GM12878 (cell line): Measurements from ENCODE around the gene TNP2. TPM values are rescaled to one million over a fixed set of nuclear protein-coding genes. Genes with fewer than 3 reads are reported as not detected.

Experiments used
- ASH2L ChIP-seq: fragments of 300-600, 200-600 bp; sonication (generic); IDR thresholded peaks from 2 replicates; pipeline ENCODE4 v1.6.1; 2017; ENCODE audit warnings: low read depth, mild to moderate bottlenecking, borderline replicate concordance
- BHLHE40 ChIP-seq, 2 experiments: fragments of 450-650 bp in 1 of 2; IDR thresholded peaks; 2 replicates each; pipeline ENCODE4 v1.6.1; 2011 to 2017; ENCODE audit warnings: low read depth in 2 of 2, borderline replicate concordance in 1 of 2, improper control_type of control experiment in 1 of 2, low read length in 1 of 2, mild to moderate bottlenecking in 1 of 2
- CHD2 ChIP-seq: IDR thresholded peaks from 2 replicates; pipeline ENCODE4 v1.6.1; 2011; ENCODE audit warnings: low read depth, low read length, improper control_type of control experiment, borderline replicate concordance
- FOXK2 ChIP-seq: fragments of 450-650 bp; IDR thresholded peaks from 2 replicates; pipeline ENCODE4 v1.6.1; 2017; ENCODE audit warnings: mild to moderate bottlenecking, moderate library complexity
- GATAD2B ChIP-seq: fragments of 450-650 bp; conservative IDR thresholded peaks from 2 replicates; pipeline ENCODE4 v1.6.1; 2017; ENCODE audit warnings: low read depth, mild to moderate bottlenecking, moderate library complexity
- JUNB ChIP-seq: IDR thresholded peaks from 2 replicates; pipeline ENCODE4 v1.6.1; 2016; ENCODE audit warnings: antibody characterized with exemption, mild to moderate bottlenecking
- MYC ChIP-seq: IDR thresholded peaks from 2 replicates; pipeline ENCODE4 v1.6.1; 2011; ENCODE audit warnings: mild to moderate bottlenecking, low read length, moderate library complexity, inconsistent platforms; ENCODE audit not compliant: insufficient read depth, insufficient replicate concordance, insufficient read length, severe bottlenecking
- NFYB ChIP-seq: IDR thresholded peaks from 2 replicates; pipeline ENCODE4 v1.6.1; 2011; ENCODE audit warnings: low read depth, mild to moderate bottlenecking, low read length, improper control_type of control experiment, moderate library complexity; ENCODE audit not compliant: insufficient read depth
- RCOR1 ChIP-seq: conservative IDR thresholded peaks from 2 replicates; pipeline ENCODE4 v1.6.1; 2012; ENCODE audit warnings: low read depth, low read length, improper control_type of control experiment
- SMAD1 ChIP-seq: fragments of 450-650 bp; IDR thresholded peaks from 2 replicates; pipeline ENCODE4 v1.6.1; 2018; ENCODE audit warnings: mild to moderate bottlenecking, low read depth; ENCODE audit not compliant: partially characterized antibody
- SP1 ChIP-seq: IDR thresholded peaks from one replicate; pipeline ENCODE4 v1.6.1; 2011; ENCODE audit warnings: low read depth, low read length
- STAT3 ChIP-seq: IDR thresholded peaks from 2 replicates; pipeline ENCODE4 v1.6.1; 2011; ENCODE audit warnings: low read depth, low read length, improper control_type of control experiment
- TCF12 ChIP-seq: IDR thresholded peaks from 2 replicates; pipeline ENCODE4 v1.6.1; 2011; ENCODE audit warnings: low read depth, mild to moderate bottlenecking, low read length
- polyA plus RNA-seq, 11 experiments: library from polyadenylated mRNA; depleted of rRNA in 4 of 11; unstranded in 6 of 11; stranded (reverse) in 5 of 11; fragments of >200 nt; fragmentation: Nextera tagmentation in 4 of 11; fragmentation: Illumina TruSeq in 1 of 11; extraction: Ambion mirVana in 4 of 11; extraction: Trizol in 1 of 11; gene quantifications; 1 replicate in 1 of 11; 2 replicates in 10 of 11; pipeline versions ENCODE4 v1.2.1 to v1.2.3, GENCODE V29; 2011 to 2016; ENCODE audit warnings: inconsistent platforms in 2 of 11, missing spikeins in 2 of 11, low read depth in 1 of 11
- total RNA-seq, 4 experiments: library from RNA; depleted of rRNA in 3 of 4; stranded (reverse); fragments of >200 nt in 3 of 4; fragmentation: Illumina TruSeq in 1 of 4; extraction: Trizol in 1 of 4; gene quantifications; 2 replicates each; pipeline versions ENCODE4 v1.2.1 to v1.2.3, GENCODE V29; 2013 to 2021
- TF ChIP-seq, protein P1 (sequence below): fragments of 450-650 bp; IDR thresholded peaks from 2 replicates; pipeline ENCODE4 v1.6.1; 2017; ENCODE audit warnings: mild to moderate bottlenecking, low read depth, inconsistent platforms; ENCODE audit not compliant: poor library complexity, severe bottlenecking
- TF ChIP-seq, protein P2 (sequence below): fragments of 450-650 bp; IDR thresholded peaks from 2 replicates; pipeline ENCODE4 v1.6.1; 2014; ENCODE audit warnings: mild to moderate bottlenecking
- TF ChIP-seq, protein P3 (sequence below): IDR thresholded peaks from 2 replicates; pipeline ENCODE4 v1.6.1; 2011; ENCODE audit warnings: borderline replicate concordance, low read depth, mild to moderate bottlenecking, moderate library complexity, mixed read lengths, low read length; ENCODE audit not compliant: insufficient read depth; ENCODE audit errors: extremely low read length
- TF ChIP-seq, protein P4 (sequence below): fragments of 450-650 bp; formaldehyde crosslinking; IDR thresholded peaks from 2 replicates; pipeline ENCODE4 v1.4.0; 2022; ENCODE audit warnings: mild to moderate bottlenecking, moderate library complexity

Gene TNP2
- total and polyA plus RNA-seq, 10 of the 15 experiments (the other 5 are each of a cell fraction or from before 2014, with no cell fraction given): not detected

DNA sequence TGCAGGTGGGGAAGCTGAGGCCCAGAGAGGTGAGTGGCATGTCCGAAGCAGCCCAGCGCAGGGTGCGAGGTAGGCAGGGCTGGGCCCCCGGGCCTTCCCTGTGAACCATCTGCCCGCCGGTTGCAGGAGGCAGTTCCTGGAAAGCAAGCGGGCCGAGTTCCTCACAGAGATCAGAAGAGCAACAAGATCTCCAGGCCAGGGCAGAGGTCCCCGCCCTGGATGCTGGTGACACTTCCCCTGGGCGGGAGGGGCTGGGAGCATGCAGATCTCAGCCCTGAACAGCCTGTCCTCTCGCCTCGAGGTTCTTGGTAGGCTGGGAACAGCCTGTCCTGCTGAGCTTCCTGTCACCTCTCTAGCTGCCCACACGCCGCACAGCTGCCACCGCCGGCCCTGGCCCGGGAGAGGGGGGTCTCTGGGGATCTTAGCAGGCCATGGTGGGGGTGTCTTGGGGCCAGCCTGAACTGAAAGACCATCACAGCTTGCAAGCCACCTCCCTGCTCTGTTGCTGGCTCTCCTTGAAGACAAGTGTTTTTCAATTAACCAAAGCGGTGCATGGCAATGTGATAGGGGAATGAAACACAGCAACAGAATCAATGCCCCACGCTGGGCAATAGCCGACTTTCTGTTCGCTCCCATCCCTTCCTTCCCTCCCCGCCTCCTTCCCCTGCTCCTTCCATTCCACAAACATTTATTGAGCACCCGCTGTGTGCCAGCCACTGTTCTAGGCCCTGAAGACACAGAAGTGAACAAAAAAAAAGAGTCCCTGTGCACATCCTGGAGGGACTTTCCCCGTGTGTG lies 44.8 kb downstream of the TNP2 start (continued):
- TF ChIP-seq, protein P1, sequence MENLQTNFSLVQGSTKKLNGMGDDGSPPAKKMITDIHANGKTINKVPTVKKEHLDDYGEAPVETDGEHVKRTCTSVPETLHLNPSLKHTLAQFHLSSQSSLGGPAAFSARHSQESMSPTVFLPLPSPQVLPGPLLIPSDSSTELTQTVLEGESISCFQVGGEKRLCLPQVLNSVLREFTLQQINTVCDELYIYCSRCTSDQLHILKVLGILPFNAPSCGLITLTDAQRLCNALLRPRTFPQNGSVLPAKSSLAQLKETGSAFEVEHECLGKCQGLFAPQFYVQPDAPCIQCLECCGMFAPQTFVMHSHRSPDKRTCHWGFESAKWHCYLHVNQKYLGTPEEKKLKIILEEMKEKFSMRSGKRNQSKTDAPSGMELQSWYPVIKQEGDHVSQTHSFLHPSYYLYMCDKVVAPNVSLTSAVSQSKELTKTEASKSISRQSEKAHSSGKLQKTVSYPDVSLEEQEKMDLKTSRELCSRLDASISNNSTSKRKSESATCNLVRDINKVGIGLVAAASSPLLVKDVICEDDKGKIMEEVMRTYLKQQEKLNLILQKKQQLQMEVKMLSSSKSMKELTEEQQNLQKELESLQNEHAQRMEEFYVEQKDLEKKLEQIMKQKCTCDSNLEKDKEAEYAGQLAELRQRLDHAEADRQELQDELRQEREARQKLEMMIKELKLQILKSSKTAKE: no peak
- TF ChIP-seq RCOR1 (no peak), MYC (no peak), SMAD1 (no peak), GATAD2B (0 out of 2 replicates have a peak, but pooled peaks have one; percentile 20), STAT3 (no peak), NFYB (0 out of 2 replicates have a peak, but pooled peaks have one; percentile 13), SP1 (no peak), ASH2L (no peak), BHLHE40 (IDR thresholded peaks at IDR 0.05; ENCODE audit: borderline replicate concordance in 1 of 2, low read depth in 2 of 2, low read length in 1 of 2) (peak in 1 of 2 experiments; percentile 27; a peak in 1 of 4 replicates), CHD2 (no peak), FOXK2 (no peak), TCF12 (peak; percentile 29; the same call in 1 of the 2 replicates), JUNB (no peak)
- TF ChIP-seq, protein P2, sequence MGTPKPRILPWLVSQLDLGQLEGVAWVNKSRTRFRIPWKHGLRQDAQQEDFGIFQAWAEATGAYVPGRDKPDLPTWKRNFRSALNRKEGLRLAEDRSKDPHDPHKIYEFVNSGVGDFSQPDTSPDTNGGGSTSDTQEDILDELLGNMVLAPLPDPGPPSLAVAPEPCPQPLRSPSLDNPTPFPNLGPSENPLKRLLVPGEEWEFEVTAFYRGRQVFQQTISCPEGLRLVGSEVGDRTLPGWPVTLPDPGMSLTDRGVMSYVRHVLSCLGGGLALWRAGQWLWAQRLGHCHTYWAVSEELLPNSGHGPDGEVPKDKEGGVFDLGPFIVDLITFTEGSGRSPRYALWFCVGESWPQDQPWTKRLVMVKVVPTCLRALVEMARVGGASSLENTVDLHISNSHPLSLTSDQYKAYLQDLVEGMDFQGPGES: no peak
- TF ChIP-seq, protein P3, sequence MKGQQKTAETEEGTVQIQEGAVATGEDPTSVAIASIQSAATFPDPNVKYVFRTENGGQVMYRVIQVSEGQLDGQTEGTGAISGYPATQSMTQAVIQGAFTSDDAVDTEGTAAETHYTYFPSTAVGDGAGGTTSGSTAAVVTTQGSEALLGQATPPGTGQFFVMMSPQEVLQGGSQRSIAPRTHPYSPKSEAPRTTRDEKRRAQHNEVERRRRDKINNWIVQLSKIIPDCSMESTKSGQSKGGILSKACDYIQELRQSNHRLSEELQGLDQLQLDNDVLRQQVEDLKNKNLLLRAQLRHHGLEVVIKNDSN: no peak
- TF ChIP-seq, protein P4, sequence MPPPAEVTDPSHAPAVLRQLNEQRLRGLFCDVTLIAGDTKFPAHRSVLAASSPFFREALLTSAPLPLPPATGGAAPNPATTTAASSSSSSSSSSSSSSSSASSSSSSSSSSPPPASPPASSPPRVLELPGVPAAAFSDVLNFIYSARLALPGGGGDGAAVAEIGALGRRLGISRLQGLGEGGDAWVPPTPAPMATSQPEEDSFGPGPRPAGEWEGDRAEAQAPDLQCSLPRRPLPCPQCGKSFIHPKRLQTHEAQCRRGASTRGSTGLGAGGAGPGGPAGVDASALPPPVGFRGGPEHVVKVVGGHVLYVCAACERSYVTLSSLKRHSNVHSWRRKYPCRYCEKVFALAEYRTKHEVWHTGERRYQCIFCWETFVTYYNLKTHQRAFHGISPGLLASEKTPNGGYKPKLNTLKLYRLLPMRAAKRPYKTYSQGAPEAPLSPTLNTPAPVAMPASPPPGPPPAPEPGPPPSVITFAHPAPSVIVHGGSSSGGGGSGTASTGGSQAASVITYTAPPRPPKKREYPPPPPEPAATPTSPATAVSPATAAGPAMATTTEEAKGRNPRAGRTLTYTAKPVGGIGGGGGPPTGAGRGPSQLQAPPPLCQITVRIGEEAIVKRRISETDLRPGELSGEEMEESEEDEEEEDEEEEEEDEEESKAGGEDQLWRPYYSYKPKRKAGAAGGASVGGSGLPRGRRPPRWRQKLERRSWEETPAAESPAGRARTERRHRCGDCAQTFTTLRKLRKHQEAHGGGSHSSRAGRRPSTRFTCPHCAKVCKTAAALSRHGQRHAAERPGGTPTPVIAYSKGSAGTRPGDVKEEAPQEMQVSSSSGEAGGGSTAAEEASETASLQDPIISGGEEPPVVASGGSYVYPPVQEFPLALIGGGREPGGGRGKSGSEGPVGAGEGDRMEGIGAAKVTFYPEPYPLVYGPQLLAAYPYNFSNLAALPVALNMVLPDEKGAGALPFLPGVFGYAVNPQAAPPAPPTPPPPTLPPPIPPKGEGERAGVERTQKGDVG: no peak
